HG02588 (cell line): ENCODE measurements around the gene HMGA1.

Source experiments
- ATAC-seq: cut with Tn5 transposase; IDR thresholded peaks from one replicate; pipeline ENCODE4 v1.9.1; 2021; ENCODE audit warnings: mild to moderate bottlenecking, moderate library complexity; ENCODE audit not compliant: unreplicated experiment

Gene HMGA1

GRCh38 chr6:34223956-34224940, 12.4 kb upstream of the HMGA1 start:
- ATAC-seq: peak; percentile 89

GRCh38 chr6:34225551-34225950, 11.1 kb upstream of the HMGA1 start:
- no peak for ATAC-seq

- no peak for ATAC-seq
Measured at GRCh38 chr6:34226066-34226465, 10.6 kb upstream of the HMGA1 start.

- ATAC-seq: no peak
Measured at GRCh38 chr6:34226731-34227586, 9.7 kb upstream of the HMGA1 start.

GRCh38 chr6:34227761-34228421, 8.8 kb upstream of the HMGA1 start:
- no peak for ATAC-seq

- ATAC-seq: no peak
Measured at GRCh38 chr6:34229877-34230276, 6.8 kb upstream of the HMGA1 start.

GRCh38 chr6:34230653-34231371, 5.9 kb upstream of the HMGA1 start:
- no peak for ATAC-seq

GRCh38 chr6:34231566-34232336, 4.9 kb upstream of the HMGA1 start:
- no peak for ATAC-seq

GRCh38 chr6:34232901-34233300, 3.8 kb upstream of the HMGA1 start:
- no peak for ATAC-seq

- no peak for ATAC-seq
Measured at GRCh38 chr6:34233867-34234266, 2.8 kb upstream of the HMGA1 start.

- no peak for ATAC-seq
Measured at GRCh38 chr6:34234667-34235306, 1.9 kb upstream of the HMGA1 start.

- ATAC-seq: no peak
Measured at GRCh38 chr6:34235307-34236130, 1.2 kb upstream of the HMGA1 start.

GRCh38 chr6:34236131-34236442, 586 bp upstream of the HMGA1 start:
- ATAC-seq: peak; percentile 9

GRCh38 chr6:34237316-34237721, 646 bp downstream of the HMGA1 start:
- peak; percentile 14 for ATAC-seq

- peak; percentile 1 for ATAC-seq
Measured at GRCh38 chr6:34237722-34238584, 1.3 kb downstream of the HMGA1 start.

GRCh38 chr6:34238585-34239499, 2.2 kb downstream of the HMGA1 start:
- ATAC-seq: no peak

GRCh38 chr6:34239500-34239825, 2.8 kb downstream of the HMGA1 start:
- ATAC-seq: no peak
